ENCODE results near the gene ZMYM4. TPM values are rescaled to one million over a fixed set of nuclear protein-coding genes. Genes with fewer than 3 reads are reported as not detected.

The ZMYM4 gene
- total and polyA plus RNA-seq, 3 donors from 2014 or later, result 63.5 to 73.5 (median 68.6) TPM

- Histone ChIP-seq H3K4me1 (peaks cover 18% of the 10 kb centered on the region), H3K27me3 (no peaks in the 10 kb centered on the region), H3K9me3 (no peaks in the 10 kb centered on the region), H3K4me3 (no peak overlapping the region), H3K36me3 (ENCODE audit: low read depth, missing control alignments) (no peaks in the 10 kb centered on the region), H3K27ac (no peak overlapping the region)
- TF ChIP-seq POLR2A (IDR thresholded peaks at IDR 0.05), result no peak
- TF ChIP-seq CTCF (IDR thresholded peaks at IDR 0.05), result no peak
- intact Hi-C loops (cut with DNase I; ENCODE audit: low total_unique reads), result loop anchor here (5.0 kb wide), 1 partner anchor 113 kb away; no protein-coding TSS in a partner anchor
- 88 to 93% methylated on average over 7 of the region's 7 CpGs for WGBS, 2 donors
- no peak for DNase-seq
Observed at GRCh38 chr1:35449334-35450008, 181.0 kb downstream of the ZMYM4 start.

GRCh38 chr1:35451125-35451528 lies 182.6 kb downstream of the ZMYM4 start:
- Histone ChIP-seq H3K4me1 (peaks cover 18% of the 10 kb centered on the region), H3K36me3 (ENCODE audit: low read depth, missing control alignments) (no peaks in the 10 kb centered on the region), H3K27ac (no peak overlapping the region), H3K9me3 (no peaks in the 10 kb centered on the region), H3K27me3 (no peaks in the 10 kb centered on the region), H3K4me3 (no peak overlapping the region)
- TF ChIP-seq CTCF (IDR thresholded peaks at IDR 0.05), result peak; percentile 61 to 78 (median 64)
- no peak for TF ChIP-seq POLR2A (IDR thresholded peaks at IDR 0.05)
- 28 to 30% methylated on average over 3 of the region's 3 CpGs for WGBS, 2 donors
- peak; percentile 90 for DNase-seq
- intact Hi-C loops (cut with DNase I; ENCODE audit: low total_unique reads), result loop anchor here (5.0 kb wide), 1 partner anchor 111 kb away; no protein-coding TSS in a partner anchor

- Histone ChIP-seq H3K4me1 (peaks cover 18% of the 10 kb centered on the region), H3K36me3 (ENCODE audit: low read depth, missing control alignments) (no peaks in the 10 kb centered on the region), H3K27ac (peak overlapping the region in 1 of 2 donors; percentile 15), H3K4me3 (no peak overlapping the region), H3K9me3 (no peaks in the 10 kb centered on the region), H3K27me3 (no peaks in the 10 kb centered on the region)
- intact Hi-C loops (cut with DNase I; ENCODE audit: low total_unique reads), result loop anchor here (5.0 kb wide), 1 partner anchor 110 kb away; no protein-coding TSS in a partner anchor
- TF ChIP-seq POLR2A (IDR thresholded peaks at IDR 0.05) (no peak), CTCF (IDR thresholded peaks at IDR 0.05) (no peak)
- DNase-seq, result peak; percentile 26
- WGBS, 2 donors, result 33 to 39% methylated on average over 1 of the region's 1 CpG
Observed at GRCh38 chr1:35452106-35452774, 183.7 kb downstream of the ZMYM4 start.

GRCh38 chr1:35453031-35453430 lies 184.5 kb downstream of the ZMYM4 start:
- TF ChIP-seq POLR2A (IDR thresholded peaks at IDR 0.05) (no peak), CTCF (IDR thresholded peaks at IDR 0.05) (no peak)
- Histone ChIP-seq H3K36me3 (ENCODE audit: low read depth, missing control alignments) (no peaks in the 10 kb centered on the region), H3K4me1 (peaks cover 18% of the 10 kb centered on the region), H3K27me3 (no peaks in the 10 kb centered on the region), H3K4me3 (no peak overlapping the region), H3K27ac (no peak overlapping the region), H3K9me3 (no peaks in the 10 kb centered on the region)
- DNase-seq, result no peak
- 92 to 94% methylated on average over 2 of the region's 2 CpGs for WGBS, 2 donors
- intact Hi-C loops (cut with DNase I; ENCODE audit: low total_unique reads), result loop anchor here (5.0 kb wide), 1 partner anchor 109 kb away; no protein-coding TSS in a partner anchor
